IPS-18a (cell line): ENCODE results near the gene VRK2.

Experiments used
- H3K27ac ChIP-seq: one replicate; pipeline ENCODE4 v1.5.1; 2013; ENCODE audit warnings: low read length
- H3K27me3 ChIP-seq: one replicate; pipeline ENCODE4 v1.6.1; 2013; ENCODE audit warnings: mild to moderate bottlenecking, low read length; ENCODE audit not compliant: control insufficient read depth, insufficient read depth
- H3K36me3 ChIP-seq: one replicate; pipeline ENCODE4 v1.6.1; 2013; ENCODE audit warnings: low read depth, low read length; ENCODE audit not compliant: control insufficient read depth
- H3K4me1 ChIP-seq: one replicate; pipeline ENCODE4 v1.6.1; 2013; ENCODE audit warnings: low read depth, low read length; ENCODE audit not compliant: control insufficient read depth
- H3K4me3 ChIP-seq: one replicate; pipeline ENCODE4 v1.5.1; 2013; ENCODE audit warnings: low read length
- H3K9ac ChIP-seq: one replicate; pipeline ENCODE4 v1.6.1; 2013; ENCODE audit warnings: mild to moderate bottlenecking, low read length, moderate library complexity
- H3K9me3 ChIP-seq: one replicate; pipeline ENCODE4 v1.6.1; 2013; ENCODE audit warnings: low read depth, low read length; ENCODE audit not compliant: control insufficient read depth

The VRK2 gene

DNA sequence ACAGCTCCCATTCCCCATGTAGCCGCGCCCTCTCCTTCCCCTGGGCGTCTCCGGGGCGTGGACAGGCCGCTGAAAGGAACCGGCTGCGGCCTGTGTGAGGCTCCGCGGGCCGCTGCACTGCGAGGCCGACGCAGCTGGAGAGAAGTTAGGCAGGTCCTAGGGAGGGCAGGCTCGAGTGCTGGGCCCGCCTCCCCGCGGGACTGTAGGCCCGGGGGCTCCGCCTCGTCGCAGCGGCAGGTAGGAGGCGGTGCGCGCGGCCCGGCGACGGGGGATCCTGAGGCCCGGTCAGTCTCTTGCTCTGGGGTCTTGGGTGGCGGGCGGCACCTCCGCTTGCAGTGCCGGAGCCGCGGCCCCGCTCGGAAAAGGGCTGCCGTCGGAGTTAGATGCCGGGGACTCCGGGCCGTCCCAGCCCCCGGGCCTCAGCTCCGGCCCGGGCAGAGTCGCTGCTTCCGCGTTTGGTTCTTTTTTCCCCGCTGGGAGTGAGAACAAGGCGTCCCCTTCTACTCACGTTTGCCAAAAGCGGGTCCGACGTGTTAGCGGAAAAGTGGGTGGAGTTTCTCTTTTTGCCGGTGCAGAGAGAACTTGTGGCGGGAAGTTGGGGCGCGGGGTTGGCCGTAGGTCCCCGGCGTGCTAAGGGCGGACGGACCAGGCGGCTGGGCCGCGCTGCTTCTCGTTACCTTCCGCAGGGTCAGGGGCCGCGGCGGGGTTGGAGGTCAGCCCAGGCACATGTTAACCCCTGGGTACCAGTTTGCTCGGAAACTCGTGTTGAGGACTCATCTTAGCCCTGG, at the start of gene VRK2:
Gene VRK2 (plus strand): TSS at position 222 of the 788 bp plus-strand sequence. CDS start 2,026 bp downstream, outside the sequence.
- H3K27ac ChIP-seq = peak within 1 kb of the TSS; percentile 95
- H3K27me3 ChIP-seq = no peaks in the 10 kb centered on the region
- peaks cover 25% of the 10 kb centered on the region for H3K4me1 ChIP-seq
- H3K9ac ChIP-seq = peak within 1 kb of the TSS; percentile 83
- H3K9me3 ChIP-seq = no peaks in the 10 kb centered on the region
- H3K4me3 ChIP-seq = peak within 1 kb of the TSS; percentile 84
- H3K36me3 ChIP-seq = peaks cover 12% of the 10 kb centered on the region

DNA sequence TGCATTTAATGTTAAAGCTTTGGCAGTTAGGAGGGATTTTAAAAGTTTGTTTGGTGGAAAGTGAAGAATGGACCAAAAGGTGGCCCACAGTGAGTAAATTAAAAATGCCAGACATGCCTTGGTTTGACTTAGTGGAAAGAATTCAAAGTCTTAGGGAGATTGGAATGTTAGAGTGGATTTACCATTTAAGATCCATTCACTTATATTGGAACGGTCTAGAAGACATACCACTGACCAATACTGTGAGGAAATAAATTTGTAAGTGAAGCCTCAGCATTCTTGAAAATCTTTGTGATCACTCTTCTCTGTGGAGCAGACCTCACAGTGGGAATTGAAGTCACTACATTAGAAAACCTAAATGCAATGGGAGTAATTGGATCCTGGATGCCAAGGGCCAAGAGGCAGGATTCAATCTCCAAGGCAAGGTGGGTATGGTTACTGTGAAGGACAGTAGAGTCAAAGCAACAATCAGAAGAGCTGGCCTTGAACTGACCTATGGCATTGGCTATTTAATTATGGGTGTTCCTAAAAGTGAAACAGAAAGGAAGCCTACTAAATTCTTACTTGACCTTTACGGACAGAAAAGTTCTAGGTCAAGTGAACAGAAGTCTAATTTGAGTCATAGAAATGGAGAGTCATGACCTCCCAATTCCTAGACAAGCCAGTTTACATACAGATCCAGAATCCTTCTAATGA, 40.2 kb upstream of the VRK2 start:
- no peaks in the 10 kb centered on the region for H3K9me3 ChIP-seq

DNA sequence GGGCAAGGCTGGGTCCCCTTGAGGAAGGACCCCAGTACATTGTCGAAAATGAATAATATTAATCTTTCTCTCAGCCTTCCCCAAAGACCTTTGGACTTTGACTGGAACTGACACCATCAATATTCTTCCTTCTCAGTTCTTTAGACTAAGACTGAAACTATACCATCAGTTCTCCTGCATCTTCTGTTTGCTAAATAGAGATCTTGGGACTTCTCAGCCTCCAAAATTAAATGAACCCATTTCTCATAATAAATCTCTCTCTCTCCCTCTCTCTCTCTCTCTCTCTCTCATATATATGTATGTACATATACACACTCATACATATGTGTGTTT, 39.7 kb upstream of the VRK2 start:
- no peaks in the 10 kb centered on the region for H3K27me3 ChIP-seq
- H3K27ac ChIP-seq = no peak overlapping the region
- no peaks in the 10 kb centered on the region for H3K4me1 ChIP-seq
- no peaks in the 10 kb centered on the region for H3K9me3 ChIP-seq
- no peak overlapping the region for H3K9ac ChIP-seq
- no peak overlapping the region for H3K4me3 ChIP-seq
- no peaks in the 10 kb centered on the region for H3K36me3 ChIP-seq

More for the DNA sequence above, 40.2 kb upstream of the VRK2 start:
- no peak overlapping the region for H3K27ac ChIP-seq
- no peaks in the 10 kb centered on the region for H3K4me1 ChIP-seq
- no peak overlapping the region for H3K9ac ChIP-seq
- no peaks in the 10 kb centered on the region for H3K36me3 ChIP-seq
- no peak overlapping the region for H3K4me3 ChIP-seq
- no peaks in the 10 kb centered on the region for H3K27me3 ChIP-seq

DNA sequence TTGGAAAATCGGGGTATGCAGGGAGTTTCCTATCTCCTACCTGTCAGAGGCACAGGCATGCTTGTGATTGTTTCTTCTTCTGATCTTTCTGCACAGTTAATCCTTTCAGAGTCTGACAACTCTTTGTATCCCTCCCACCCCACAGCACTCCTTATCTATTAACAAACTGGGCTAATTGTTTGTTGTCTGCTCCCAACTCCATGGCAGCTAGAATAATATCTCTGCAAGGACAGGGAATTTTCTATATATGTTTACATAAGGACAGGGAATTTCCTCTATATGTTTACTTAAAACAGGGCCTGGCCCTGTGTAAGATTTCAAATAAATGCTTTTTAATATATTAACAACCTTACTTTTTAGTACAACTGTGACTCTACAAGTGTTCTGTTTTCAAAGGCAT, 36.0 kb upstream of the VRK2 start:
- Histone ChIP-seq H3K9ac (no peak overlapping the region), H3K4me1 (no peaks in the 10 kb centered on the region), H3K4me3 (no peak overlapping the region), H3K9me3 (no peaks in the 10 kb centered on the region), H3K36me3 (no peaks in the 10 kb centered on the region), H3K27me3 (no peaks in the 10 kb centered on the region), H3K27ac (no peak overlapping the region)

DNA sequence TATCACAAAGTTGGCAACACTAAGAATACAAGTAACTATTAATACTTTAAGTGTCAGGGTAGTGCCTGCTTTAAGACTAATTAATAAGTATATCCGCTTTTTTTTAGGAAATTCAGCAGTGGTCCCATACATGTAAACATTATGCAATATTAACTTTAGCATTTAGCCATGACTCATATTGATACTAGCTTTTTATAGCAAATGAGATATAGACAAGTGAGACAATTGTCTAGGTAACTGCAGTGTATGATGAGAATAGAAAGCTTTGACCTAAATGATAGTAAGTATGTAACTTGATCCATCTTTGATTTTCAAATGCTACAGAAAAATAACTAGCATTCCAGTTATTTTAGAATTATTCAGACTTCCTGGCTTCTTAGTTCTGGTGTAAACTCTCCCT, 27.4 kb upstream of the VRK2 start:
- H3K27me3 ChIP-seq = no peaks in the 10 kb centered on the region
- no peak overlapping the region for H3K4me3 ChIP-seq
- H3K9ac ChIP-seq = no peak overlapping the region
- H3K9me3 ChIP-seq = no peaks in the 10 kb centered on the region
- no peaks in the 10 kb centered on the region for H3K36me3 ChIP-seq
- no peaks in the 10 kb centered on the region for H3K4me1 ChIP-seq
- no peak overlapping the region for H3K27ac ChIP-seq

DNA sequence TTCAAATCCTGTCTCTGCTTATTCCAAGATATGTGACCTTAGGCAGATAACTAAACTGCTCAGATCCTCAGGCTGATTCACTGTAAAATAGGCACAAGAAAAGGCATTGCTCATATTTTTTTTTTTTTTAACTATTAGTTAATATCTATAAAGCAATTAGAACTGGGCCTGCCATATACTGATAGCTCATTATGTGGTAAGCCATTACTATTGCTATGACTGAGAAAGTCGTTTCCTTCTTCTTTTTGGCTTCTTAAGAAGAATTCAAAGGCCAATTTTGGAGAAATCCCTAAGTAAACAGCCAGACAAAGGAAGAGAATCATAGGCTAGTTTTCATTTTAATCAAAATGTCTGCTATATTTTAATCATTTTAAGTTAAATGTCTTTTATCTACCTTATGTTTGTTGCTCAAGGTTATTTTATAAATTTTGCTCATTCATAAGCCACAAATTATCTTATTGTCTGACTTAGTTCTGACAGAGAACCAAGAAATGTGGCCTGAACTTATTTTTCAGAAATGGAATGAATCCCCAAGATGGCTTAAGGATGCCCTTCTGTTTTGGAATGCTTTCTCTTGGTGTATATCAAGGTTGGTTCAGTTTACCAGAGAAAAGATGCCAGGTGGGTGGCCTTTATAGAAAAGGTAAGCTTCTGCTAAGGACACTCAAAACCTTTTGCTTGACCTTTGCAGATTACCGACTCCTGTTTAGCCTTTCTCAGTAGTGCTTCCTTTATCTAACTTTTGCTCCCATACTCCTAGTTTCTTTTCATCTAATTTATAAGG, 21.3 kb upstream of the VRK2 start:
- Histone ChIP-seq H3K27me3 (no peaks in the 10 kb centered on the region), H3K4me1 (no peaks in the 10 kb centered on the region), H3K9ac (no peak overlapping the region), H3K4me3 (no peak overlapping the region), H3K36me3 (no peaks in the 10 kb centered on the region), H3K9me3 (no peaks in the 10 kb centered on the region), H3K27ac (no peak overlapping the region)

DNA sequence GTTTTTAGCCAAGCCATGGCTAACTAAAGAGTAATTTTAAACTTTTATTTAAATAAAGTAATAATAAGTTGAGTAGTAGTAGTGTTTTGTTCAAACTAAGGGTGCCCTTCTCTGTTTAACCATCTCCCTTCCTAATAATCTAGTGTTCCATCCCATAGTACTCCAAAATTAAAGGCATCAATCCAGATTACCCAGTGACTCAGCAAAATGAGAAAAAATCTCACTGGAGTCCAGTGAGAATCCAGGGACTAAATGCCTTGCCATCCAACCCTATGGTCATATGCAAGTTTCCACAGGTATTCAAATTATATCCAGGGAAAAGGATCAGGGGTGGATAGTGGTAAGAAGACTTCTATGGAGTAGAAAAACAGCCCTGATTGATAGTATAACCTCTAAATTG, 19.6 kb upstream of the VRK2 start:
- Histone ChIP-seq H3K36me3 (no peaks in the 10 kb centered on the region), H3K27ac (no peak overlapping the region), H3K9me3 (no peaks in the 10 kb centered on the region), H3K27me3 (no peaks in the 10 kb centered on the region), H3K4me3 (no peak overlapping the region), H3K9ac (no peak overlapping the region), H3K4me1 (no peaks in the 10 kb centered on the region)

DNA sequence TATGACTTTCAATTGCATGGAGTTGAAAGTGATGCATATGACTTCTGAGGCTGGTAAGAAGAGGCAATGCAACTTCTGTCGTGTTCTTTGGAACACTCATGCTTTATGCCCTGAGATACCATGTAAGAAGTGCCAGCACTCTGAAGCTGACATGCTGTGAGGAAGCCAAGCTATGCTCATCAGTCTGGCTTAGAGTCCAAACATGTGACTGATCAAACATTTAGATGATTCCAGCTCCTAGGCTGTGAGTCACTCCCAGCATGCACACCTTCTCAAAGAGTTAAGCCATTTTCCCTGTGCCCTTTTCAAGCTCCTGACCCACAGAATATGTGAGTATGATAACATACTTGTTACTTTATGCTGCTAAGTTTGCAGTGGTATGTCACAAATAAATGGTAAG, 15.8 kb upstream of the VRK2 start:
- Histone ChIP-seq H3K9me3 (no peaks in the 10 kb centered on the region), H3K9ac (no peak overlapping the region), H3K4me1 (no peaks in the 10 kb centered on the region), H3K27me3 (no peaks in the 10 kb centered on the region), H3K27ac (no peak overlapping the region), H3K36me3 (no peaks in the 10 kb centered on the region), H3K4me3 (no peak overlapping the region)

DNA sequence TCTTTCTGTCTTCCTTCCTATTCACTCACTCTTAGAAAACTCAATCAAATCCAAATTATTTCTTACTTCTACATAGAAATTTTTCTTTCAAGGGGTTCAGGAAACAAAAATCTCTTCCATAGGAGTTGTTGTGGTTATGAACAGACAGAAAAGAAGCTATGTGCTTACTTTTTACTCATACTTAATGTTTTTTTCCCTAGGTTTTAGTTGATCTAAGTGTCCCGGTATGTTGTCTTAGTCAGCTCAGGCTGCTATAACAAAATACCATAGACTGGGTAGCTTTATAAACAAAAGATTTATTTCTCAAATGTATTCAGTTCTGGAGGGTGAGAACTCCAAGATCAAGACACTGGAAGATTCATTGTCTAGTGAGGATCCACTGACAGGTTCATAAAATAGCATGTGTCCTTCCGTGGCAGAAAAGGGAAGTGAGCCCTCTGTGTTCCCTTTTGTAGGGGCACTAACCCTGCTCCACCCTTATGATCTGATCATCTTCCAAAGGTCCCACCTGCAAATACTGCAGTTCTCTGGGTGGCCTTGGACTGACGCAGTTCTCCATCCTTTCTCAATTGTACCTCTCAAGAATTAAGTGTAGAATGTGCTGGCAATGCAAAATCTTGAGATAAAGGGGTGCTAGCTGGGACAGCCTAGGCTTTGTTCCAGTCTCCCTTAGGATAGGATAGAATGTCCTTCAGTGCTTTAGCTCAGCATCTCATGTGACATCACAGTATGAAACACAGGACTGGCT, 14.4 kb upstream of the VRK2 start:
- Histone ChIP-seq H3K27me3 (no peaks in the 10 kb centered on the region), H3K9ac (no peak overlapping the region), H3K9me3 (no peaks in the 10 kb centered on the region), H3K4me3 (no peak overlapping the region), H3K27ac (no peak overlapping the region), H3K4me1 (no peaks in the 10 kb centered on the region), H3K36me3 (no peaks in the 10 kb centered on the region)

DNA sequence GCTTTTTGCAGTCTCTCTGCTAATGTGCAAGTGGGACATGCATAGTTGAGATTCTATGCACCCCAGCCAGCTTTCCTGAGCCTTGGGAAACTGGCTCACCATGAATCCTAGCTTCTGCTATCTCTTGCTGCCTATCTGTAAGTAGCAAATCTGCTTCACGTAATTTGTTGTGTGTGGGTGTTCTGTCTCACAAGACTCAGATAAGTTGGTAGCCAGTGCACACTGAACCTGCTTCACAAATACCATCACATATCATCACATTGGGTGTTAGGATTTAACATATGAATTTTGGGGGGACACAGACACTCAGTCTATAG, 13.9 kb upstream of the VRK2 start:
- H3K9me3 ChIP-seq = no peaks in the 10 kb centered on the region
- H3K27me3 ChIP-seq = no peaks in the 10 kb centered on the region
- H3K4me1 ChIP-seq = no peaks in the 10 kb centered on the region
- H3K36me3 ChIP-seq = no peaks in the 10 kb centered on the region
- no peak overlapping the region for H3K9ac ChIP-seq
- no peak overlapping the region for H3K4me3 ChIP-seq
- H3K27ac ChIP-seq = no peak overlapping the region

DNA sequence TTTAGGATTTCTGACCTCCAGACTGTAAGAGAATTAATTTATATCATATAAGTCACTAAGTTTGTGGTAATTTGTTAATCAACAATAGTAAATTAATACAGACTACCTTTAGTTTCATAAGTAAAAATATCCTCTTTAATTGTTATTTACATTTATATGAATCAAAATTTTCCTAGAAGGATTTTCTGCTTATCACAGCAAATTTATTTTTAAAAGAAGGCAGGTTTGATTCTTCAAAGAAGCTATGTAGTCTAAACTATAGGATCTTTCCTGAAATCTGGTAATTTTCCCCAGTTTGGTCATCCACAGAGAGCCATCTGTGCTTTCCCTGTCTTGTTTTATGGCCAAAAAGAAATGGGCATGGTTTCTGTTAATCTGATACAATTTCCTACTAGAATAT, 13.1 kb upstream of the VRK2 start:
- Histone ChIP-seq H3K36me3 (no peaks in the 10 kb centered on the region), H3K27me3 (no peaks in the 10 kb centered on the region), H3K4me3 (no peak overlapping the region), H3K4me1 (no peaks in the 10 kb centered on the region), H3K9ac (no peak overlapping the region), H3K9me3 (no peaks in the 10 kb centered on the region), H3K27ac (no peak overlapping the region)
